Stimulated activated CD8-positive, alpha-beta memory T cell treated with anti-CD3 and anti-CD28 coated beads, Interleukin-7, amount 100 ng/mL, for 4 hours (primary cell): Measurements from ENCODE around the gene USP37.
"Not testable (repeated sequence)": the region's sequence is repeated elsewhere in the genome, so short reads cannot be mapped to it uniquely, and the experiment has no call there.

Experiments
- DNase-seq, 2 donors: peaks; one replicate each; pipeline ENCODE4 v3.0.0-alpha.2; 2020; ENCODE audit warnings: low read depth in 2 of 2

Gene USP37

GRCh38 chr2:218547978-218548377 is 20.2 kb downstream of the USP37 start:
- DNase-seq, result no peak

DNA sequence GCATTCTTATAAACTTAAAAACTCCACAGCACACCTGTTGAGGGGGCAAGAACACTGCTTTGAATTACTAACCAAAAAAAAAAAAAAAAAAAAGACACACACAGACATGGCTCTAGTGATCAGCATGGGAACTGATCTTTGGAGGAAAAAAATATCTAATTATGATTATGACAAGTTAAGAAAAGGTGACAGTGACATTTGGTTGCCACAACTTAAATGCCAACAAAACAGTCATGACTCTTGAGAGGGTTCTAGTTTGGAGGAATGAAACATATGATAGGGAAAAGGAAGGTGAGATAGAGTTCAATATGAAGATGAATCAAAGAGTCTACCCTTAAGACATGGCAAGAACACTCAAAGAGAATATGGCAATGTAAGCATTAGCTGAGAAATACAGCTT is 20.6 kb downstream of the USP37 start:
- no peak for DNase-seq

DNA sequence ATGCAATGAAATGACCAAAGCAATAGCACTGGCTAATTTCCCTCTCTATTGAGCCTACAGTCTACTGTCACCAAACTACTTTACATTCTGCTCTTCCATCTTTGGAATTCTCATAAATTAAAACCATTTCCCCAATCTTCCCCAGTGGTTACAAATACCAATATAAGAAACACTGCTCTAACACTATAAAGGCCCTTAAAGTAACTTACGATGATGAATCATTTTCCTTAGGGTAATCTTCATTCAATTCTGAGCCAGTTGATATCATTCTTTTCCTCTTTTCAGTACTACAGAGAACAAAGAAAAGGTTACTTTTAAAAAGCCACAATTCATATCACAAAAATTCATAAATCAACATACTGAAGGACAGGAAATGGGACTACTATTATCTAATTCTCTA is 22.1 kb downstream of the USP37 start:
- no peak for DNase-seq

DNA sequence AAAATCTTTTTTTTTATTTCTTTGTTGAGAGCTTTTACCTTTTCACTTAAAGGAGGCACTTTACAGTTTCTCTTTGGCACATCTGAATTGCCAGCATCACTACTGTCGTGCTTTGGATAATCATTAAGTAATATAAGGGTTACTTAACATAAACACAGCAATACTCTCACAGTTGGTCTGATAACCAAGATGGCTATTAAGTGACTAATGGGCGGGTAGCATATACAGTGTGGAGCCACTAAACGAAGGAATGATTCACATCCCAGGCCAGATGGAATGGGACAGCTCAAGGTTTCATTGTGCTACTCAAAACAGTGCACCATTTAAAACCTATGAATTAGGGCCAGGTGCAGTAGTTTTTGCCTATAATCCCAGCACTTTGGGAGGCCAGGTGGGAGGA is 28.1 kb downstream of the USP37 start:
- DNase-seq, result no peak

DNA sequence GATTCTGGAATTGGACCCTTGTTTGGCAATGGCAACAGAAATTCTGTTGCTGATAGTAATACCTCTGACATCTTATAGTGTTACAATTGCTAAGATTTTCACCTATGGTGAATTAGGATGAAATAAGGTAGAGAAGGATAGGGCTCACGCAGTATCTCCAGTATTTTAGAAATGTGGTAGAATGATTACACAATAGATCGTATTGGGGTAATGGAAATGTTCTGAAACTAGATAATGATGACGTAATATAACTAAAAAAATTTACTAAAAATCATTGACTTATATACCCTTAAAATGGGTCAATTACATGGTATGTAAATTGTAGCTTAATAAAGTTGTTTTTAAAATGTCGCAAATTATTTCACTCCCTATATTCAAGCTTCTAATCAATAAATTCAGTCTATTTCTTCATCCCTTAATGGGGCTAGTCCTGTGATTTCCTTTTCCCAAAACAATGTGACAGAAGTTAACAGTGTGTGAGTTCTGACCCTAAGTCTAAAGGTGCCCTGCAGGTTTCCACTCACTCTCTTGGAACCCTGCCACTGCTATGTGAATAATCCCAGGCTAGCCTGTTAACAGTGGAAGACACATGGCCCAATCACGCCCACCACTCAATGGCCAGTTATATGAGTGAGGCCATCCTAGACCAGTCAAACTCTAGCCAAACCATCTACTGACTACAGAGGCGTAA is 31.2 kb downstream of the USP37 start:
- DNase-seq, result no peak

DNA sequence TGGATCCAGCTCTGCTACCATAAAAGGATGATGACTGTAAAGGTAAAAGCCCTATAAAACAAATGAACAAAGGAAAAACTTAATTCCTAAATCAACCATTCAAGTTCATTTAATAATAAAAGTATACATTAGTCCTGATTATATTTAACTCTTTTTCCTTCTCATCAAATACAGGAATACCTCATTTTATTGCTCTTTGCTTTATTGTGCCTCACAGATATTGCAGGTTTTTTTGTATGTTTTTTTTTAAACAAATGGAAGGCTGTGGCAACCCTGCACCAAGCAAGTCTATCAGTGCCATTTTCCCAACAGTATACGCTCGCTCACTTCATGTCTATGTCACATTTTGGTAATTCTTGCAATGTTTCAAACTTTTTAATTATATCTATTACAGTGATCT is 38.2 kb downstream of the USP37 start:
- no peak for DNase-seq

GRCh38 chr2:218528409-218528808 is 39.7 kb downstream of the USP37 start:
- not testable (repeated sequence) for DNase-seq

DNA sequence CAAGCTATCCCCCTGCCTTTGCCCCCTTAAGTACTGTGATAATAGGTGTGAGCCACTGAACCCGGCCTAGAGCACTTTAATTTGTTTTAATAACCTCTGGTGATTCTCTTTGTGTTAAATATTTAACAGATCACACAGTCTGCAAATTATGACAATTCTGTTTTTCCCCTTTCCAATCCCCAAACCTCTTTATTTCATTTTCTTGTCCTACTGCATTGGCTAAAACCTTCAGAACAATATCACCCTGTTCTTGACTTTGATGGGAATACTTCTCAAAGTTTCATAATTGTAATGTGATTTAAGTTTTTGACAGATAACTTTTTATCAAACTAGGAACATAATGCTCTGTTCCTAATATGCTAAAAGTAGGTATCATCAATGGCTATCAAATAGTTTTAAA is 44.5 kb downstream of the USP37 start:
- no peak for DNase-seq

DNA sequence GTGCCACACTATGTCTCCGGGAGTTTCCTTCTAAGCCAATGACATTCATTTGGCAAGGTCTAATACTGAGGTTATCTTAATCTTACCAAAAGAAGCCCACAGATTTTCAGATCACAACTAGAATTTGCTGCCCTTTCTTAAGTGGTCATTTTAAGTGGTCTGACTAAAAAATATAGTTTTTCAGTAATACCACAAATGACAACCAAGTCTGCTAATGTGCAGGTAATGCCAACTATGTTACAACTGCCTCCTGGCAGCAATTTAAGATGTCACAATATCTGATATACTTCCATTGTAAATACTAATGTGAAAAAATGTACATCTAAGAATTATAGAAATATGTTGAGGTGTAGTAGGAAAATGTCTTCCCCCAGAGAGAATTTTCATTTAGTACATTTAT is 49.3 kb downstream of the USP37 start:
- DNase-seq, result no peak

DNA sequence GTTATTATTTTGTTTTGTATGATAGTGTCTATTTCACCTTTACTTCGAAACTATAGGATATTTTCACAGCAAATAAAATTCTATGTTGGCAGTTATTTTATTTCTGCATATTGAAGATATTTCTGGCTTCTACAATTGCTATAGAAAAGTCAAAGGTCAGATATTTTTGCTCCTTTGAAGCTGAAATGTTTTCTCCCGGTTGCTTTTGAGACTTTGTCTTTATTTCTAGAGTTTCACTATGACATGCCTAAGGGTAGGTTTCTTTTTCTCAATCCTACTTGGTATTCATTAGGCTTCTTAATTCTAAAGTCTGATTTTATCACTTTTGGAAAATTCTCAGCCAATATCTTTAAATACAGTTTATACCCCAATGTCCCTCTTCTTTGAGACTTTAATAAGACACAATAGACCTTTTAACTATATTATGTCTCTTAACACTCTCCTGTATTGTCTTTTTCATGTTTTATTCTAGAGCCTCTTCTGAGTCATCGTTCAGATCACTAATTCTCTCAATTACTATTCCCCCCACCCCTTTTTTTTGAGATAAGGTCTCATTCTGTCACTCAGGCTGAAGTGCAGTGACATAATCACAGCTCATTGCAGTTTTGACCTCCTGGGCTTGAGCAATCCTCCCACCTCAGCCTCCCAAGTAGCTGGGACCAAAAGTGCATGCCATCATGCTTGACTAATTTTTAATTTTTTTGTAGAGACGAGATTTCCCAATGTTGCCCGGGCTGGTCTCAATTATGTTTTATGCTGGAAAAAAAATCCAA is 50.5 kb downstream of the USP37 start:
- DNase-seq, result no peak

DNA sequence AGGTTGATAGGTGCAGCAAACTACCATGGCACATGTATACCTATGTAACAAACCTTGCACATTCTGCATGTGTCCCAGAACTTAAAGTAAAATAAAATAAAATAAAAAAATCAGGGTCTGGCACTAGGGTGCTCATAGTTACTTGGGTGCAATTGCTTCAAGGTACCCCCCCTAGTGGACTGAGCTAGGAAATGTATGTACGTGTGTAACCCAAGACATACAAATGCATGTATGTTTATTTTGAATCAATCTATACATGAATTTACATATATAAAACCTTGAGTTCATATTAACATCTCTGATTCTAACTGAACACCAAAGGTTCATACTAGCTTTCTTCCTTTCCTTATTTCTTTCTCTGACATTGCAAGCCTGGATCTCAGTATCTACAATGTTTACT is 51.5 kb downstream of the USP37 start:
- no peak for DNase-seq

DNA sequence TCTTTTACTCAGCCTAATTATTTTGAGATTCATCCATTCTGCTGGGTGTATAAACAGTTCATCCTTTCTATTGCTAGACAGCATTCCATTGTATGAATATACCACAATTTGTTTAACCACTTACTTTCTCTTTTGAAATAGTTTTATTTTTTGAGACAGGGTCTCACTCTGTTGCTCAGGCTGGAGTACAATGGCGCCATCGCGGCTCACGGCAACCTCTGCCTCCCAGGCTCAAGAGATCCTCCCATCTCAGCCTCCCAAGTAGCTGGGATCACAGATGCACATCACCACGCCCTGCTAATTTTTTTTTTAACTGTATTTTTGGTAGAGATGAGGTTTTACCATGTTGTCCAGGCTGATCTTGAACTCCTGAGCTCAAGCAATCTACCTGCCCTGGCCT is 54.5 kb downstream of the USP37 start:
- DNase-seq, result no peak

DNA sequence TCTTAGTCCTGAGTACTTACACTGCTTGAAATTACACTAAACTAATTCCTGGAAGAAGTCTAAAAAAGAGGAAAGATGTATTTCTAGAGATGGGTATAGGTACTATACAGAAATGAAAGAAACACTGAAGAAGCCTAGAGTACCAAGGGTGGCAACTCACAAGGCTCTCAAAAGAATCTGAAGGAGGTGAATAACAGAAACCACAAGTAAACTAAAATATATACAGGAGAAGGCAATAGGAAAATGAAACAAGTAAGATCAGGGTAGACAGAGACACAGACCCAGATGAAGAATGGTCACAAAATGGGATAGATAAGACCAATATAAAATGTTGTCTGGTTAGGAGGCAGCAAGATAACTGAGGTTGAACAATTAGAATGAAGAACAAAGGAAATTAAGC is 59.9 kb downstream of the USP37 start:
- DNase-seq, result no peak

GRCh38 chr2:218505754-218506371 is 62.3 kb downstream of the USP37 start:
- DNase-seq, result no peak

GRCh38 chr2:218501665-218502064 is 66.5 kb downstream of the USP37 start:
- no peak for DNase-seq

DNA sequence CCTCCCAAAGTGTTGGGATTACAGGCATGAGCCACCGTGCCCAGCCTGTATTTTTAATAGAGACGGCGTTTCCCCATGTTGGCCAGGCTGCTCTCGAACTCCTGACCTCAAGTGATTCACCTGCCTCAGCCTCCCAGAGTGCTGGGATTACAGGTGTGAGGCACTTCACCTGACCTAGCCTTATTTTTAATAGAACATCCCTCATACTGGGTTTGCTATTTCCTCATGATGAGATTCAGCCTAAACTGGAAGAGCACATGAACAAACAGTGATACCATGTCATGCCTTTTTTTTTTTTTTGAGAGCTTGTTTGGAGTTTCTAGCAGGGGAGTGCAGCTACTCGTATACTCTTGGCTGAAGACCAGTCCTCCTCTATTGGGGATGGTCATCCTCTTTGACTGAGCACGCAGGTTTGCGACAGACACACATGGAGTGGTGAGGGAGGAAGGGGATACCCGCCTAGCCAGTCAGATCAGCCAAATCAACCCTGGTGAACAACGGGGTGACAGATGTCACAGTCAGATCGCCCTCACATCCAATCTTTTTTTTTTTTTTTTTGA is 67.6 kb downstream of the USP37 start:
- DNase-seq, result no peak

GRCh38 chr2:218485986-218486667 is 82.0 kb downstream of the USP37 start:
- DNase-seq, result no peak

- no peak for DNase-seq
Observed at GRCh38 chr2:218482651-218483050, 85.5 kb downstream of the USP37 start.

- DNase-seq, result no peak
Observed at GRCh38 chr2:218479595-218479994, 88.6 kb downstream of the USP37 start.

DNA sequence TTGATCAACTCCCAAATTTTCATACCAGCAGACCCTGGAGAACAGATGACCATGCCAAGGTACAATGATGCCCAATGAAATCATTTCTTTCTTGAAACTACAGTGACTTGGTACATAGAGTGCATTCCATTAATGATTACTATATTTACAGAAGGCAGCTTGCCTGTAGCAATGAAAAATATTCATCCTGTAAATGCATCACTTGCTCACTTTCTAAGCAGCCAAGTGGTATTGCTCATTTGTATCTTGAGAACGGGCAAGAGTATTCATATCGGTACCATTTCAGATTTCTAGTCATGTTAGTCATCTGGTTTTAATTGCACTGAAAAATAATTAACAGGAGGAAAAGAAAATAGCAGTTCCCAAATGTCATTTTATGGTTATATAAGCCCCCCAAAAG is 89.6 kb downstream of the USP37 start:
- no peak for DNase-seq

DNA sequence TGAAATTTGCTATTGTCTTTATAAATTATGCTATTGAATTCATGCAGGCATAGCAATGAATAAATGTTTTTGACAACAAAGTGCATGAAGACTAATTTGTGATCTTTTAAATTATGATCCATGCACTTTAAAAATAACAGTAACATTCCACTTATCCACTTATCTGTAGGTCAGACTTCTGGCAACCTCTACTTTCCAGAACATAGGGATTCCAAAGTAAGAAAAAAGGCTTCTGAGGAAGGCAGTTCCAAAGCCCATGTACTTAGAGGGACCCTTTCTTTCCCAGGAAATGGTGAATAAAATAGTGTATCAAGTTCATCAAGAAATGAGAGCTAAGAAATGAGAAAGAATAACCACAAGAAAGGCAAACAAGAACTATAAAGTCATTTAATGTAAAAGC is 90.9 kb downstream of the USP37 start:
- DNase-seq, result no peak

DNA sequence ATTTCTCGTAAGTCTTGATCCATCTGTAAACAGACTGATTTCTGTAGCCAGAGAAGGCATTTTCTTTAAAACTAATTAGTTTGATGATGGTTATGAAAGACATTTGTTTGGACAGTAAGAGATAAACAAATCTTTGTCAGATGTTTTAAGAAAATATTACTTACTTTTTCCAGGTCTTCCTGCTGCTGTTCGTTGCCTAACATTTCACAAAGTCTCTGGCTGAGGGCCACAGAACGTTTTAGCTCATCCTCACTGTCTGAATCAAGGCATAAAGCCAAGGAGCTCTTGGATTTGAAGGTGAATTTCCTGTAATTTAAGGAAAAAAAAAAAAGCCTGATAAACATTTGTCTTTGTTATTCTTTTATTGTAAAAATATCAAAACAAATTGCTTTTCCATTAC is 91.5 kb downstream of the USP37 start:
- no peak for DNase-seq
